HG02763 (cell line): ENCODE measurements around the gene MVB12B.
"Not testable (repeated sequence)": the region's sequence is repeated elsewhere in the genome, so short reads cannot be mapped to it uniquely, and the experiment has no call there.

Experiments
- ATAC-seq: cut with Tn5 transposase; IDR thresholded peaks from one replicate; pipeline ENCODE4 v1.9.1; 2021; ENCODE audit warnings: mild to moderate bottlenecking, moderate library complexity; ENCODE audit not compliant: unreplicated experiment

MVB12B gene

GRCh38 chr9:126527109-126527825 is 200.6 kb downstream of the MVB12B start:
- ATAC-seq = no peak

- ATAC-seq = no peak
These were observed 201.5 kb downstream of the MVB12B start for GRCh38 chr9:126528111-126528510.

GRCh38 chr9:126528915-126529314 is 202.3 kb downstream of the MVB12B start:
- ATAC-seq = no peak

- no peak for ATAC-seq
These were observed 204.5 kb downstream of the MVB12B start for GRCh38 chr9:126531035-126531571.

GRCh38 chr9:126531591-126531990 is 205.0 kb downstream of the MVB12B start:
- ATAC-seq = no peak

GRCh38 chr9:126532019-126532462 is 205.4 kb downstream of the MVB12B start:
- ATAC-seq = no peak

GRCh38 chr9:126532489-126532888 is 205.9 kb downstream of the MVB12B start:
- ATAC-seq = no peak

GRCh38 chr9:126532951-126533925 is 206.6 kb downstream of the MVB12B start:
- no peak for ATAC-seq

GRCh38 chr9:126533926-126534310 is 207.3 kb downstream of the MVB12B start:
- ATAC-seq = no peak

GRCh38 chr9:126534431-126535186 is 208.0 kb downstream of the MVB12B start:
- ATAC-seq = no peak

- no peak for ATAC-seq
These were observed 209.5 kb downstream of the MVB12B start for GRCh38 chr9:126536131-126536530.

GRCh38 chr9:126536841-126537465 is 210.3 kb downstream of the MVB12B start:
- ATAC-seq = no peak

GRCh38 chr9:126538550-126538949 is 211.9 kb downstream of the MVB12B start:
- ATAC-seq = no peak

- ATAC-seq = not testable (repeated sequence)
These were observed 213.8 kb downstream of the MVB12B start for GRCh38 chr9:126540398-126540797.

- no peak for ATAC-seq
These were observed 216.9 kb downstream of the MVB12B start for GRCh38 chr9:126543490-126543889.

GRCh38 chr9:126545106-126545505 is 218.5 kb downstream of the MVB12B start:
- ATAC-seq = no peak

GRCh38 chr9:126546036-126546435 is 219.4 kb downstream of the MVB12B start:
- no peak for ATAC-seq

GRCh38 chr9:126548312-126548711 is 221.7 kb downstream of the MVB12B start:
- no peak for ATAC-seq

GRCh38 chr9:126549246-126550006 is 222.8 kb downstream of the MVB12B start:
- ATAC-seq = no peak
